ENCODE measurements around the gene DPCD. TPM values are rescaled to one million over a fixed set of nuclear protein-coding genes. Genes with fewer than 3 reads are reported as not detected.

The DPCD gene
- 24.6 and 35.0 TPM in 2 replicates for total RNA-seq

GRCh38 chr10:101587725-101588653 is at the start of gene DPCD, which contains the start of gene POLL:
DPCD (plus strand) TSS chr10:101588321; CDS start chr10:101588337, 16 bp downstream.
POLL (minus strand) TSS chr10:101588257; CDS start chr10:101587360, 897 bp downstream.

Small RNAs within 50 kb of the gene (small RNA-seq; reads per million reads assigned to genes)
- 4.9 reads per million, percentile 88 among the genes with 10 or more reads in this experiment for gene MIR3158-1 (ENCODE audit: low replicate concordance)
- not detected for gene RNU6-1165P (ENCODE audit: low replicate concordance)

Other genes with a start within 250 kb of the DPCD start
- gene BTRC, start 234.2 kb upstream of the DPCD start, total RNA-seq: 12.3 and 13.7 TPM in 2 replicates
- 11.9 and 16.4 TPM in 2 replicates for gene POLL, start 64 bp upstream of the DPCD start, total RNA-seq
- gene FBXW4, start 106.8 kb downstream of the DPCD start, total RNA-seq: 29.8 and 42.4 TPM in 2 replicates
- gene FGF8, start 187.8 kb downstream of the DPCD start, total RNA-seq: not detected in 2 replicates
- 55.8 and 105 TPM in 2 replicates for gene NPM3, start 195.1 kb downstream of the DPCD start, total RNA-seq
- gene OGA, start 230.1 kb downstream of the DPCD start, total RNA-seq: 75.5 and 78.0 TPM in 2 replicates